GM19351 (cell line): Measurements from ENCODE around the gene CHST1.

ENCODE experiments used
- ATAC-seq: cut with Tn5 transposase; IDR thresholded peaks from one replicate; pipeline ENCODE4 v1.9.1; 2021; ENCODE audit warnings: mild to moderate bottlenecking, moderate library complexity; ENCODE audit not compliant: unreplicated experiment

CHST1 gene, protein sequence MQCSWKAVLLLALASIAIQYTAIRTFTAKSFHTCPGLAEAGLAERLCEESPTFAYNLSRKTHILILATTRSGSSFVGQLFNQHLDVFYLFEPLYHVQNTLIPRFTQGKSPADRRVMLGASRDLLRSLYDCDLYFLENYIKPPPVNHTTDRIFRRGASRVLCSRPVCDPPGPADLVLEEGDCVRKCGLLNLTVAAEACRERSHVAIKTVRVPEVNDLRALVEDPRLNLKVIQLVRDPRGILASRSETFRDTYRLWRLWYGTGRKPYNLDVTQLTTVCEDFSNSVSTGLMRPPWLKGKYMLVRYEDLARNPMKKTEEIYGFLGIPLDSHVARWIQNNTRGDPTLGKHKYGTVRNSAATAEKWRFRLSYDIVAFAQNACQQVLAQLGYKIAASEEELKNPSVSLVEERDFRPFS

DNA sequence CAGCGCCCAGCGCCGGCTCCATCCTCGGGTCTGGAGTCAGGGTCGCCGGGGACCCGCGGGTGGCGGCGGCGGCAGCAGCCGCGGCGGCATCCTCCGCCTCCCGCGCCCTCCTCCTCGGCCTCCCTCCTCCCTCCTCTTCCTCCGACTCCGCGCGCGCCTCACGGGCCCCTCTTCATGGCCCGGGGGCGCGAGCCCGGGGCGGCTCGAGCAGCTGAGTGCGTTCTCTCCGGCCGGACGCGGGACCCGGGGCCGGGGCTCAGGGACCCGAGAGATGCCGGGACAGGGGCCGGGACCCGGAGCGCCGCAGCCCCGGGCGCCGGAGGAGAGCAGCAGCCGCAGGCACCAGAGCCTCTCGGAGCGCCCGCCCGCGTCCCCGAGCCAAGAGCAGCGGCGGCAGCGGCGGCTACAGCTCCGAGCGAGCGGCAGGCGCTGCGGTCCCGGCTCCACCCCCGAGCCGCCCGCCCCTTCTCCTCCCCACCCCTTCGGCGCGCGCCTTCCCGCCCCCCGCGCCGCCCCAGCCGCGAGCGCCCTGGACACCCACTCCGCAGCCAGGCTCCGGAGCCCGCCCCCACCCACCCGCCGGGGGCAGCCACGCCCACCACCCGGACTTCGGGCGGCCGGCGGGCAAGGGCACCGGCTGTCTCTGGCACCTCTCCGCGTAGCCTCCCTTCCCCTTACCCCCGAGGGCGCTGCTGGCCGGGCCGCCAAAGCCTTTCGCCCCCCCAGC, at the start of gene CHST1:
CHST1 (minus strand) TSS at position 417 of the 727 bp plus-strand sequence. CDS start 14,699 bp downstream, outside the sequence.
- no peak for ATAC-seq

DNA sequence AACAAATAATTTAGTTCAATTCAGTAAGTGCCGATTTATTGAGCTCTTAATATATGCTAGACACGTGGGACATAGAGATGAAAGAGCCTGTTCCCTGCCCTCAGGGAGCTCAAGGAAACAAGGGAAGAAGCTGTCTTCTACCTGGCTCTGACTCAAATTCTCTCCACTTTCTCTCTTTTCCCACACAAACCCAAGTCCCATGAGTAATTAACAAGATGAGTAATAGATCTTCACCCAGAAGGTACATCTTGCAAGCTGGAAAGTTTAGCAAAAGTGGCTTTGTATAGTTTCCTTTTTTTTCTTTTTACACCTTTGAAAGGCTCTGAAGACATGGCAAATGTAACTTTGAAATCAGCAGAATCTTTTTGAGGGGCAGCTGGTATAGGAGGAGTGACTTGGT, 48.2 kb upstream of the CHST1 start:
- no peak for ATAC-seq

GRCh38 chr11:45710561-45710960, 45.1 kb upstream of the CHST1 start:
- ATAC-seq = no peak

DNA sequence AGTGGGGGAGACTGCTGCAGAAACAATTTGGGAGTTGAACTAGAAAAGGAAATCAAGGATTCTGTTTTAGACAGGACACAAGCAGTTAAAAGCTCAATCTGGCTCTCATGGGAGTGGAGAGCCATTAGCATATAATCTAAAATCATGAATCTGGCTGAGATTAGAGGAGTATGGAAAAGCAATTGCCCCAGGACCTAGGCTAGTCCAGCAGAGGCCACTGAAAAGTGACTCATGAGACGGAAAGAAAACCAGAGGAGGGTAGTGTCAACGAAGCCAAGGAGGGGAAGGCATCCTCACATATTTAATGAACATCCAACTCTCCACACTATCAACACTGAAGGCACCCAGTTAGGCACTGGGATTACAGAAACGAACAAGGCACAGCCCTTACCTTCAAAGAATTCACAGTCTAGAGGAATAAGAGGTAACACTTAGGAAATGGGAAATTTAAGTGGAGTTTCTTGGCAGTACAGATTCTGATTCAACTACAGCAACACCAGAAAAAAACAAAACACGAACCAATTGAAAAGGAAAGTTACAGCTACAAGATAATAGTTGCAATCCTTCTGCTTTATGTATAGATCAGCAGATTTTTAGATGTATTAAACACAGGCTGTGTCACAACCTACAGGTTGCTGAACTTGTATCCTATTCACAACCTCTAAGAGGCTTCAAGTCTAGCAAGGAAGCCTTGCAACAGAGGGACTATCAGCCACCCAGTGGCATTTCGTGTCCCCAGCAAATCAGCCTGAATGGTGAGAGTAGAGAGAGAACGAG, 43.7 kb upstream of the CHST1 start:
- ATAC-seq = no peak

DNA sequence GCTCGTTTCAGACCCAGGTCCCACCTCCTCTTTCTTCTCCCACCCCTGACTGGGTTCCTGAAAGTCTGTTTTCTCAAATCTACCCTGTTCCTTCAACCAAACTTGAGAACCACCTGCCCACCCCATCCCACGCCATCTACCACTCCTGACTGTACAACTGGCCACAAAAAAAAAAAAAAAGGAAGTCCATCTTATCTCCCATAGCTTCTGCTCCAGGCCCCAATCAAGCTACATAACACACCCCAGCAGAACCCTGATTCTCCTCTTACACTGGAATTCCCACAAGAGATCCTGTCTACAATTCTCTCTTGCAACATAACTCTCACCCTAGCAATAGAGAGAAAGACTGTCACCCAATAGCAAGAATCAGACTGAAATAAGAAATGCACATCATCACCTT, 39.2 kb upstream of the CHST1 start:
- no peak for ATAC-seq

DNA sequence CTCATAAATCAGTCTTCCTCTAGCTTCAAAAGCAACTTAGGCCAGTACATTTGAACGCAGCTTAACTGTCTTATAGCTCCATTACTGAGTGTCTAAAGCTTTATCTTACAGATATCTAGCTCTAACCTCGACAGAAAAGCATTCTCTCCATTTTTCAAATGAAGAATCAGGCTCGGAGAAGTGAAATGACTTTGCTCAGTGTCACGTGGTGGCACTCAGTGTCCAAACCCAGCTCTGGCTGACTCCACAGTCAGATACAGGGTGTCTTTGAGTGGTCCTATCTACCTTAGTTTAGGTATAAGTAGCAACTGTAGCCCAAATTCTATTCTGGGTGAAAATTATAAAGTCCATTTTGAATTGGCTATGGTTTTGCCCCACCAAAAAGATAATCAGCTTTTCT, 38.7 kb upstream of the CHST1 start:
- no peak for ATAC-seq

GRCh38 chr11:45702511-45702910, 37.1 kb upstream of the CHST1 start:
- ATAC-seq = no peak

- no peak for ATAC-seq
Observed at GRCh38 chr11:45698777-45699497, 33.5 kb upstream of the CHST1 start.

GRCh38 chr11:45692808-45693453, 27.5 kb upstream of the CHST1 start:
- no peak for ATAC-seq

GRCh38 chr11:45688472-45689033, 23.1 kb upstream of the CHST1 start:
- ATAC-seq = no peak

- no peak for ATAC-seq
Observed at GRCh38 chr11:45687836-45688235, 22.4 kb upstream of the CHST1 start.

GRCh38 chr11:45685964-45686537, 20.6 kb upstream of the CHST1 start:
- no peak for ATAC-seq

GRCh38 chr11:45684440-45684839, 19.0 kb upstream of the CHST1 start:
- no peak for ATAC-seq

- ATAC-seq = no peak
Observed at GRCh38 chr11:45683271-45684058, 18.0 kb upstream of the CHST1 start.

DNA sequence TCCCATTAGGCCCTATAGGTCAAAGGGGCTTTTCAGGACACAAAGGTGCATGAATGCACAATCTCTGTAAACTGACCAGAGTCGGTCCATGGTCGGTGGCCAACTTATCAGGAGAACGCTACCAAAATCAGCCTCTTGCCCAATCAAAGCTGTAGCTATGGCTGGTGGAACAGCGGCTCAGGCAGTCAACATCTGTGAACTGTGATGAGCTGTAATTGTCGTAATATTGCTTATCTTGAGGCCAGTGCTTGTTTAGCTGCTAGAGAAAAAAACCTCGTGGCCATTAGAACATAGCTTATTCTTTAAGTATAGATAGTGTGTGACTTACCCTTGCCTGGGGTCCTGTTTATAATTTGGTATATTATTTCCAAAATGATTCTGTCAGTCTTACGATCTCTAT, 14.4 kb upstream of the CHST1 start:
- ATAC-seq = no peak

DNA sequence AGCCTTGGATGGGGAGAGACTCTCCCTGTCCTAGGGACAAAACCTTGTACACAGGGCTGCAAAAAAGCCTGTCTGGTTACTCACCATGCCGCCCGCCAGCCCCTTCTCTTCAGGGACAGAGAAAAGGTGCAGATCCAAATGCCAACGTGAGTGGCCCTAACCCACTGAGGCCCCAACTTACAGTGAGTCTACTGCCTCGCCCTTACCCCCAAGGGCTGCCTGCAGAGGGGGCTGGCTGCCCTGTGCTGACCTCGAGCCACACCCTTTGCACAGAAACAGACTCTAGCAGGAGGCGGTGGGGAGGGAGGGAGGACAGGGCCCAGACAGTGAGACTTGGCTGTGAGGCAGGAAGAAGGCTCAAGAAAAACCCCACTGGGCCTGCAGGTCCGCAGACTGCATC, 13.6 kb upstream of the CHST1 start:
- ATAC-seq = no peak

- ATAC-seq = no peak
Observed at GRCh38 chr11:45677770-45678512, 12.5 kb upstream of the CHST1 start.

GRCh38 chr11:45676522-45677095, 11.2 kb upstream of the CHST1 start:
- ATAC-seq = peak; percentile 95
